ENCODE measurements around the gene RAC3. TPM values are rescaled to one million over a fixed set of nuclear protein-coding genes. Genes with fewer than 3 reads are reported as not detected.

RAC3 gene
- total RNA-seq, 1 donor from 2014 or later, result 46.0 TPM

DNA sequence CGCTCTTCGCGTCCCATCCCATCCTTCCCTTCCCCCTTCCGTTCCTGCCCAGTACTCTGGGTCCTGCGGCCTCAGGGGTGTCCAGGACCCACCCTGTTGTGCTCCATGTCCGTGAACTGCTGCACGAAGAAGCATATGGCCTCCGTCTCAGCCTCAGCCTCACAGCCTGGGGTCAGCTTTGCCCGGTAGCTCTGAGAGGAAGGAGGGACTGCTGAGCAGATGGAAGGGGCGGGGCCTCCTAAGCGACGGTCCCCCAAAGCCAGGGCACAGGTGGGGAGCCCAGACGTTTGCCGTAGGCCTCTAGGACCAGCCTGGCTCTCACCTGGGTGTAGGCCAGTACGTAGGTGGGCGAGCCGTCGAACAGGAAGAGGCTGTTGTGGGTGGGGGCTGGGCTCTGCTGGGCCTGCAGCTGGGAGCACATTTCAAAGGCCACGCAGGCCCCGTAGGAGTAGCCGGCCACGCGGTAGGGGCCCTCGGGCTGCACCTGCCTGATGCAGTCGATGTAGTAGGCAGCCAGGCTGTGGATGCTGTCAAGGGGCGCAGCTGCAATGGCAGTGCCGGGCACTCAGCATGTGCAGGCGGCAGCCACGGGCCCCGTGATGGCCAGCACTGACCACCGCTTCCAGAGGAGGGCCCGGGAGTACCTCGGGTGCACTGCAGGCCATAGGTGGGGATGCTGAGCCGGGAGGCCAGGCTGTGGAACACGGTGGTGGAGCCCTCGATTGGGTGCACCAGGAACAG lies 48.7 kb downstream of the RAC3 start:
- TF ChIP-seq, protein P1, sequence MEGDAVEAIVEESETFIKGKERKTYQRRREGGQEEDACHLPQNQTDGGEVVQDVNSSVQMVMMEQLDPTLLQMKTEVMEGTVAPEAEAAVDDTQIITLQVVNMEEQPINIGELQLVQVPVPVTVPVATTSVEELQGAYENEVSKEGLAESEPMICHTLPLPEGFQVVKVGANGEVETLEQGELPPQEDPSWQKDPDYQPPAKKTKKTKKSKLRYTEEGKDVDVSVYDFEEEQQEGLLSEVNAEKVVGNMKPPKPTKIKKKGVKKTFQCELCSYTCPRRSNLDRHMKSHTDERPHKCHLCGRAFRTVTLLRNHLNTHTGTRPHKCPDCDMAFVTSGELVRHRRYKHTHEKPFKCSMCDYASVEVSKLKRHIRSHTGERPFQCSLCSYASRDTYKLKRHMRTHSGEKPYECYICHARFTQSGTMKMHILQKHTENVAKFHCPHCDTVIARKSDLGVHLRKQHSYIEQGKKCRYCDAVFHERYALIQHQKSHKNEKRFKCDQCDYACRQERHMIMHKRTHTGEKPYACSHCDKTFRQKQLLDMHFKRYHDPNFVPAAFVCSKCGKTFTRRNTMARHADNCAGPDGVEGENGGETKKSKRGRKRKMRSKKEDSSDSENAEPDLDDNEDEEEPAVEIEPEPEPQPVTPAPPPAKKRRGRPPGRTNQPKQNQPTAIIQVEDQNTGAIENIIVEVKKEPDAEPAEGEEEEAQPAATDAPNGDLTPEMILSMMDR (IDR thresholded peaks at IDR 0.05; ENCODE audit: partially characterized antibody, unreplicated experiment), result no peak
- no peak overlapping the region for H3K27ac Mint-ChIP-seq (ENCODE audit: unreplicated experiment)
- peak overlapping the region; percentile 15 for H3K4me3 Mint-ChIP-seq (ENCODE audit: unreplicated experiment)
- no peak for DNase-seq
- H3K4me1 Mint-ChIP-seq (ENCODE audit: low read depth, unreplicated experiment), result no peaks in the 10 kb centered on the region
- peaks cover 5% of the 10 kb centered on the region for H3K27me3 Mint-ChIP-seq (ENCODE audit: unreplicated experiment)
- peaks cover 8% of the 10 kb centered on the region for H3K9me3 Mint-ChIP-seq (ENCODE audit: unreplicated experiment)
- no peaks in the 10 kb centered on the region for H3K36me3 Mint-ChIP-seq (ENCODE audit: unreplicated experiment)

DNA sequence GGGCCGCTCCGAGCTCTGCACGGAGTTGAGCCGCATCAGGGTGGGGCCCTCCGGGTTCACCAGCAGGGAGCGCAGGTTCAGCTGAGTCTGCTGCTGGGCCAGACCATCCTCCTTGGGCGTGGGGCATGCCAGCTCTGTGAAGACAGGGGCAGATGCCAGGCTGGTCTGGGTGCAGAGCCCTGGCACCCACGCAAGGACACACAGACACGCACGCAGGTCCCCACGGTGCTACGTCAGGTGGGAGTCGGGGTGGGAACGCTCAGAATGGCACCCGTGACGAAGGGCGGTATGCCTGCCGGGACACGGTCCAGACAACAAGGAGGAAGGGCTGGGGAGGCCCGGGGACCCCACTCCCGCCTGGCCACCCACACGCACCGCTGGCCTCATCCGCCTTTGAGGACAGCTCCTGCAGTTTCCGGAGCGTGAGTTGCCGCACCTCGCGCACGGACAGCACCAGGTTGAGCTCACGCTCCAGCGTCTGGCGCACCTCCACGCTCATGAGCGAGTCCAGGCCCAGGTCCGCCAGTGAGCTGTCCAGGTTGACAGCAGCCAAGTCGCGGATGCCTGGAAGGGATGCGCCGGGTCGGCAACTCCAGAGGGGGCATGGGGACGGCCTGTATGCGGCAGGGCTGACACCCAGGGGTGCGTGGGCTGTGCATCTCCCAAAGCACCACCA lies 49.4 kb downstream of the RAC3 start:
- Mint-ChIP-seq H3K27ac (ENCODE audit: unreplicated experiment) (no peak overlapping the region), H3K4me3 (ENCODE audit: unreplicated experiment) (no peak overlapping the region), H3K36me3 (ENCODE audit: unreplicated experiment) (no peaks in the 10 kb centered on the region), H3K9me3 (ENCODE audit: unreplicated experiment) (peaks cover 8% of the 10 kb centered on the region), H3K27me3 (ENCODE audit: unreplicated experiment) (peaks cover 5% of the 10 kb centered on the region), H3K4me1 (ENCODE audit: low read depth, unreplicated experiment) (no peaks in the 10 kb centered on the region)
- DNase-seq, result no peak
- TF ChIP-seq, protein P1 (IDR thresholded peaks at IDR 0.05; ENCODE audit: partially characterized antibody, unreplicated experiment), result no peak

DNA sequence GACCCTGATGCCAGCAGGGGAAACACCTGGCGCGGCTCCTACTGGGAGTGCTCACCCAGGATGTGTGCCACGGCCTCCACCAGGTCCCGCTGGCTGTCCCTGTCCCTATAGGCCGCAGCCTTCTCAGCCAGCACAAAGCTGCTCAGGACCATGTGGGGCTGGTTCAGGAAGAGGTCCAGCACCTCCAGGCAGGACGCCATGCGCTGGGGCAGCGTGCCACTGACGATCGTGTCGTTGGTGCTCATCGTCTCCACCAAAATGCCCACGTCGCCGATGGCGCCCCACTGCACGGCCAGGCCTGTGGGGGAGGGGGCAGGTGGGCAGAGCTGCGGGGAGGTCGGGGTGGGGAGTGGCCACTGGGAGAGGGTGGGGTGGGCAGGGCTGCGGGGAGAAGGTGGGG lies 50.1 kb downstream of the RAC3 start:
- Mint-ChIP-seq H3K4me3 (ENCODE audit: unreplicated experiment) (no peak overlapping the region), H3K27me3 (ENCODE audit: unreplicated experiment) (peaks cover 5% of the 10 kb centered on the region), H3K36me3 (ENCODE audit: unreplicated experiment) (no peaks in the 10 kb centered on the region), H3K9me3 (ENCODE audit: unreplicated experiment) (peaks cover 8% of the 10 kb centered on the region), H3K27ac (ENCODE audit: unreplicated experiment) (no peak overlapping the region), H3K4me1 (ENCODE audit: low read depth, unreplicated experiment) (no peaks in the 10 kb centered on the region)
- DNase-seq, result no peak
- TF ChIP-seq, protein P1 (IDR thresholded peaks at IDR 0.05; ENCODE audit: partially characterized antibody, unreplicated experiment), result no peak

DNA sequence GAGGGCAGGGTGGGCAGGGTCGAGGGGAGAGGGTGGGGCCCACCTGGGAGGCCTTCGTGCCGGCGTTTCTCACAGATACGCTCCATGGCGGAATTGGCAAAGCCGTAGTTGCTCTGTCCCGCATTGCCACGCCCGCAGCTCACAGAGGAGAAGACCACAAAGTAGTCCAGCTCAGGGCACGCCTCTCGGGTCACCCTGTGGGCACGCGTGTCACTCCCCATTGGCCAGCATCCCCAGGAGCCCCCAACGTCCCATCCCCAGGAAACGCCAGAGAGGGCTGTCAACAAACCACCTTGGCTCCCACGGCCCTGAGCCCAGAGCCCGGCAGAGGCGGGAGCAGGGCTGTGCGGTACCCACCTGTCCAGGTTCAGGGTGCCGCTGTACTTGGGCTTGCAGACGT lies 50.5 kb downstream of the RAC3 start:
- Mint-ChIP-seq H3K27me3 (ENCODE audit: unreplicated experiment) (peaks cover 5% of the 10 kb centered on the region), H3K9me3 (ENCODE audit: unreplicated experiment) (peaks cover 8% of the 10 kb centered on the region), H3K4me3 (ENCODE audit: unreplicated experiment) (no peak overlapping the region), H3K27ac (ENCODE audit: unreplicated experiment) (no peak overlapping the region), H3K36me3 (ENCODE audit: unreplicated experiment) (no peaks in the 10 kb centered on the region), H3K4me1 (ENCODE audit: low read depth, unreplicated experiment) (no peaks in the 10 kb centered on the region)
- TF ChIP-seq, protein P1 (IDR thresholded peaks at IDR 0.05; ENCODE audit: partially characterized antibody, unreplicated experiment), result no peak
- DNase-seq, result no peak

DNA sequence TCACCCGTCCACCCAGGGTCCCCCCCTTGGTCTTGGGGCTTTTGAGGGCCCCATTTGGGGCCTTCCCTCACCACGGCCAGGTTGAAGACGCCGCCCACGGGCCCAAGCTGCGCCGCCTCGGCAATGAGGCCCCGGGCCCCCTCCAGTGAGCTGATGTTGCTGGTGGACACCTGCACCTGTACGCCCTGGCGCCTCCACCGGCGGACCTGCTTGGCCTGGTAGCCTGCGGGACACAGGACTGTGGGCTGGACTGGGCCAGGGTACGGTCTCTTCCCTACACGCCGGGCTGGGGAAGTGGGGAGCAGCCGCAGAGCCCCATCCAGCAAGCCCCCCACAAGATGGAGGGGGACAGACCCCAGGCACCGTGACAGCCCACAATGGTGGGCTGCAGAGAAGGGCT lies 51.0 kb downstream of the RAC3 start:
- no peak for DNase-seq
- H3K4me1 Mint-ChIP-seq (ENCODE audit: low read depth, unreplicated experiment), result no peaks in the 10 kb centered on the region
- H3K4me3 Mint-ChIP-seq (ENCODE audit: unreplicated experiment), result no peak overlapping the region
- H3K27me3 Mint-ChIP-seq (ENCODE audit: unreplicated experiment), result peaks cover 5% of the 10 kb centered on the region
- TF ChIP-seq, protein P1 (IDR thresholded peaks at IDR 0.05; ENCODE audit: partially characterized antibody, unreplicated experiment), result no peak
- H3K36me3 Mint-ChIP-seq (ENCODE audit: unreplicated experiment), result no peaks in the 10 kb centered on the region
- peaks cover 8% of the 10 kb centered on the region for H3K9me3 Mint-ChIP-seq (ENCODE audit: unreplicated experiment)
- H3K27ac Mint-ChIP-seq (ENCODE audit: unreplicated experiment), result no peak overlapping the region

All from glutamatergic neuron (in vitro differentiated cells).